Measurements from ENCODE around the gene LRRC61.

Gene LRRC61

GRCh38 chr7:150311146-150311545, 12.0 kb upstream of the LRRC61 start (continued):
- TF ChIP-seq TSHZ2 (CRISPR knock-in tag; IDR thresholded peaks at IDR 0.05) (no peak), CSDC2 (CRISPR knock-in tag; IDR thresholded peaks at IDR 0.05) (no peak), TCF4 (CRISPR knock-in tag; IDR thresholded peaks at IDR 0.05; ENCODE audit: borderline replicate concordance) (no peak), ZFP3 (CRISPR knock-in tag; IDR thresholded peaks at IDR 0.05) (no peak)

- no peak for ATAC-seq
- no peak for TF ChIP-seq POU6F1 (CRISPR knock-in tag; IDR thresholded peaks at IDR 0.05; ENCODE audit: borderline replicate concordance, low read depth)
- no peak for TF ChIP-seq PPARA (CRISPR knock-in tag; IDR thresholded peaks at IDR 0.05; ENCODE audit: borderline replicate concordance)
- TF ChIP-seq TSHZ2 (CRISPR knock-in tag; IDR thresholded peaks at IDR 0.05): no peak
- no peak for TF ChIP-seq CSRNP3 (CRISPR knock-in tag; IDR thresholded peaks at IDR 0.05)
- no peak for TF ChIP-seq BACH2 (CRISPR knock-in tag; IDR thresholded peaks at IDR 0.05; ENCODE audit: borderline replicate concordance)
- TF ChIP-seq ZNF565 (CRISPR knock-in tag; conservative IDR thresholded peaks at IDR 0.05; ENCODE audit: low read depth): no peak
- TF ChIP-seq RARB (CRISPR knock-in tag; IDR thresholded peaks at IDR 0.05): no peak
- TF ChIP-seq OSR1 (CRISPR knock-in tag; IDR thresholded peaks at IDR 0.05): no peak
- TF ChIP-seq ZNF8 (CRISPR knock-in tag; IDR thresholded peaks at IDR 0.05): no peak
- TF ChIP-seq TOX (CRISPR knock-in tag; IDR thresholded peaks at IDR 0.05; ENCODE audit: borderline replicate concordance): no peak
- TF ChIP-seq ZNF70 (CRISPR knock-in tag; IDR thresholded peaks at IDR 0.05): no peak
Observed at GRCh38 chr7:150311711-150312110, 11.4 kb upstream of the LRRC61 start.

- TF ChIP-seq ZFP3 (CRISPR knock-in tag; IDR thresholded peaks at IDR 0.05) (peak; percentile 49; the same call in 1 of the 2 replicates), CSDC2 (CRISPR knock-in tag; IDR thresholded peaks at IDR 0.05) (0 out of 2 replicates have a peak, but pooled peaks have one; percentile 46), ISL1 (CRISPR knock-in tag; IDR thresholded peaks at IDR 0.05) (peak; percentile 60), SNAI2 (CRISPR knock-in tag; IDR thresholded peaks at IDR 0.05) (peak; percentile 74)
- peak; percentile 67 for ATAC-seq
Observed at GRCh38 chr7:150312649-150313366, 10.3 kb upstream of the LRRC61 start.

GRCh38 chr7:150313367-150313809, 9.8 kb upstream of the LRRC61 start:
- TF ChIP-seq CSDC2 (CRISPR knock-in tag; IDR thresholded peaks at IDR 0.05) (no peak), BACH2 (CRISPR knock-in tag; IDR thresholded peaks at IDR 0.05; ENCODE audit: borderline replicate concordance) (no peak), RARB (CRISPR knock-in tag; IDR thresholded peaks at IDR 0.05) (no peak), PATZ1 (CRISPR knock-in tag; IDR thresholded peaks at IDR 0.05; ENCODE audit: borderline replicate concordance) (no peak), OSR1 (CRISPR knock-in tag; IDR thresholded peaks at IDR 0.05) (no peak), ZNF8 (CRISPR knock-in tag; IDR thresholded peaks at IDR 0.05) (no peak), TOX (CRISPR knock-in tag; IDR thresholded peaks at IDR 0.05; ENCODE audit: borderline replicate concordance) (no peak)
- no peak for ATAC-seq
